Hepatocyte (in vitro differentiated cells): ENCODE measurements around the gene ULK4. TPM values are rescaled to one million over a fixed set of nuclear protein-coding genes. Genes with fewer than 3 reads are reported as not detected.

Experiments used
- DNase-seq: peaks from one replicate; pipeline ENCODE4 v3.0.0-alpha.2; 2016; ENCODE audit warnings: low spot score
- H2AFZ ChIP-seq: fragments of 200-600 bp; sonication (generic); 2 replicates; pipeline ENCODE4 v1.6.0; 2016; ENCODE audit warnings: antibody characterized with exemption, mild to moderate bottlenecking
- H3K27ac ChIP-seq: fragments of 200-600 bp; sonication (generic); 2 replicates; pipeline ENCODE4 v1.5.1; 2016; ENCODE audit warnings: mild to moderate bottlenecking
- H3K27me3 ChIP-seq: fragments of 200-600 bp; sonication (generic); 2 replicates; pipeline ENCODE4 v1.6.1; 2016
- H3K36me3 ChIP-seq: fragments of 200-600 bp; sonication (generic); replicated peaks from 2 replicates; pipeline ENCODE4 v1.5.1; 2016; ENCODE audit warnings: low read depth; ENCODE audit not compliant: insufficient read depth
- H3K4me1 ChIP-seq: fragments of 200-600 bp; sonication (generic); 2 replicates; pipeline ENCODE4 v1.5.1; 2016; ENCODE audit warnings: mild to moderate bottlenecking, moderate library complexity; ENCODE audit not compliant: insufficient read depth
- H3K4me2 ChIP-seq: fragments of 200-600 bp; sonication (generic); 2 replicates; pipeline ENCODE4 v1.6.0; 2016
- H3K4me3 ChIP-seq: fragments of 200-600 bp; sonication (generic); 2 replicates; pipeline ENCODE4 v1.5.1; 2016; ENCODE audit warnings: mild to moderate bottlenecking
- H3K79me2 ChIP-seq: fragments of 200-600 bp; sonication (generic); 2 replicates; pipeline ENCODE4 v1.6.0; 2017; ENCODE audit warnings: mild to moderate bottlenecking
- H3K9me2 ChIP-seq: fragments of 200-600 bp; sonication (generic); replicated peaks from 2 replicates; pipeline ENCODE4 v1.6.0; 2017; ENCODE audit warnings: mild to moderate bottlenecking; ENCODE audit not compliant: insufficient read depth
- H3K9me3 ChIP-seq: fragments of 200-600 bp; sonication (generic); 2 replicates; pipeline ENCODE4 v1.5.1; 2016; ENCODE audit warnings: low read depth, mild to moderate bottlenecking
- H4K20me1 ChIP-seq: fragments of 200-600 bp; sonication (generic); 2 replicates; pipeline ENCODE4 v1.6.0; 2016; ENCODE audit warnings: mild to moderate bottlenecking; ENCODE audit not compliant: insufficient read depth, poor library complexity, severe bottlenecking
- CTCF ChIP-seq: fragments of 200-600 bp; sonication (generic); IDR thresholded peaks from 2 replicates; pipeline ENCODE4 v1.5.1; 2016; ENCODE audit warnings: antibody characterized with exemption, mild to moderate bottlenecking; ENCODE audit not compliant: poor library complexity
- EZH2 ChIP-seq: fragments of 200-600 bp; sonication (generic); IDR thresholded peaks from 2 replicates; pipeline ENCODE4 v1.6.1; 2016; ENCODE audit warnings: antibody characterized with exemption, mild to moderate bottlenecking, borderline replicate concordance
- EZH2phosphoT487 ChIP-seq: fragments of 200-600 bp; sonication (generic); IDR thresholded peaks from one replicate; pipeline ENCODE4 v1.6.1; 2018; ENCODE audit warnings: antibody characterized with exemption, mild to moderate bottlenecking, low read depth, moderate library complexity; ENCODE audit not compliant: unreplicated experiment, severe bottlenecking
- WGBS: methylation state at CpG from one replicate; pipeline ENCODE4 v1.1.6; 2016; ENCODE audit warnings: low lambda C conversion rate; ENCODE audit errors: missing lambda C conversion rate; 5-methylcytosine and 5-hydroxymethylcytosine counted together
- polyA plus RNA-seq: library from polyadenylated mRNA; unstranded; fragments of >200 nt; fragmentation: Nextera tagmentation; extraction: Ambion mirVana; gene quantifications from 2 replicates; pipeline ENCODE4 v1.2.1, GENCODE V29; 2016
- total RNA-seq: library from RNA; depleted of rRNA; stranded (reverse); fragments of >200 nt; gene quantifications from 2 replicates; pipeline ENCODE4 v1.2.3, GENCODE V29; 2014

The ULK4 gene
- total and polyA plus RNA-seq, 2 experiments from 2014 or later = 3.8 to 9.1 TPM

GRCh38 chr3:41345788-41346187 lies 616.1 kb downstream of the ULK4 start:
- Histone ChIP-seq H2AFZ (no peak overlapping the region), H3K27me3 (no peaks in the 10 kb centered on the region), H3K27ac (no peak overlapping the region), H3K4me1 (no peaks in the 10 kb centered on the region), H3K36me3 (no peaks in the 10 kb centered on the region), H3K4me2 (no peak overlapping the region), H3K9me2 (no peaks in the 10 kb centered on the region), H4K20me1 (no peaks in the 10 kb centered on the region), H3K4me3 (no peak overlapping the region), H3K79me2 (no peaks in the 10 kb centered on the region), H3K9me3 (no peaks in the 10 kb centered on the region)
- WGBS = 90% methylated on average over 5 of the region's 5 CpGs
- no peak for DNase-seq
- TF ChIP-seq EZH2 (no peak), CTCF (no peak), EZH2phosphoT487 (no peak)

- Histone ChIP-seq H2AFZ (no peak overlapping the region), H3K27ac (no peak overlapping the region), H3K9me3 (no peaks in the 10 kb centered on the region), H3K4me1 (no peaks in the 10 kb centered on the region), H4K20me1 (no peaks in the 10 kb centered on the region), H3K4me2 (no peak overlapping the region), H3K4me3 (no peak overlapping the region), H3K36me3 (no peaks in the 10 kb centered on the region), H3K79me2 (no peaks in the 10 kb centered on the region), H3K9me2 (no peaks in the 10 kb centered on the region), H3K27me3 (no peaks in the 10 kb centered on the region)
- DNase-seq = no peak
- no peak for TF ChIP-seq EZH2
- no peak for TF ChIP-seq CTCF
- TF ChIP-seq EZH2phosphoT487 = no peak
- WGBS = 100% methylated on average over 1 of the region's 1 CpG
Observed at GRCh38 chr3:41339758-41340157, 622.1 kb downstream of the ULK4 start.

- 50% methylated on average over 1 of the region's 1 CpG for WGBS
- Histone ChIP-seq H3K79me2 (no peaks in the 10 kb centered on the region), H3K36me3 (no peaks in the 10 kb centered on the region), H3K27ac (no peak overlapping the region), H2AFZ (no peak overlapping the region), H3K9me2 (no peaks in the 10 kb centered on the region), H4K20me1 (no peaks in the 10 kb centered on the region), H3K9me3 (no peaks in the 10 kb centered on the region), H3K4me3 (no peak overlapping the region), H3K27me3 (no peaks in the 10 kb centered on the region), H3K4me1 (no peaks in the 10 kb centered on the region), H3K4me2 (no peak overlapping the region)
- no peak for DNase-seq
- TF ChIP-seq EZH2 (no peak), CTCF (no peak), EZH2phosphoT487 (no peak)
Observed at GRCh38 chr3:41338276-41338675, 623.6 kb downstream of the ULK4 start.

- H3K4me3 ChIP-seq = no peak overlapping the region
- H3K36me3 ChIP-seq = no peaks in the 10 kb centered on the region
- H3K4me1 ChIP-seq = peaks cover 4% of the 10 kb centered on the region
- no peak overlapping the region for H3K27ac ChIP-seq
- H3K9me2 ChIP-seq = no peaks in the 10 kb centered on the region
- WGBS = 89% methylated on average over 2 of the region's 2 CpGs
- H4K20me1 ChIP-seq = no peaks in the 10 kb centered on the region
- DNase-seq = no peak
- H2AFZ ChIP-seq = no peak overlapping the region
- no peaks in the 10 kb centered on the region for H3K9me3 ChIP-seq
- H3K4me2 ChIP-seq = no peak overlapping the region
- H3K79me2 ChIP-seq = no peaks in the 10 kb centered on the region
- TF ChIP-seq EZH2phosphoT487 (no peak), EZH2 (no peak), CTCF (no peak)
- no peaks in the 10 kb centered on the region for H3K27me3 ChIP-seq
Observed at GRCh38 chr3:41334426-41334825, 627.5 kb downstream of the ULK4 start.
